Lung (tissue), 12 donors: Measurements from ENCODE around the gene PLCB2. TPM values are rescaled to one million over a fixed set of nuclear protein-coding genes. Genes with fewer than 3 reads are reported as not detected.

Source experiments
- ATAC-seq: fragments of 200-7000 bp; cut with Tn5 transposase; one replicate; pipeline ENCODE4 v1.9.1; 2020; ENCODE audit warnings: moderate number of reproducible peaks; ENCODE audit not compliant: insufficient read depth, low FRiP score
- DNase-seq, 3 donors: peaks; one replicate each; pipeline ENCODE4 v3.0.0-alpha.2; 2013 to 2017
- H3K27ac ChIP-seq, 2 donors: one replicate each; pipeline ENCODE4 v1.5.1; 2013; ENCODE audit warnings: mild to moderate bottlenecking in 2 of 2, moderate library complexity in 2 of 2, control low read depth in 1 of 2, inconsistent platforms in 1 of 2, low read depth in 1 of 2, low read length in 1 of 2
- H3K27me3 ChIP-seq, 3 donors: one replicate each; pipeline ENCODE4 v1.5.1; 2013; ENCODE audit warnings: low read length in 2 of 3; ENCODE audit not compliant: control insufficient read depth in 3 of 3, insufficient read depth in 3 of 3
- H3K36me3 ChIP-seq, 4 donors: one replicate each; pipeline ENCODE4 v1.5.1; 2013; ENCODE audit warnings: low read length in 4 of 4, mild to moderate bottlenecking in 1 of 4, moderate library complexity in 1 of 4; ENCODE audit not compliant: control insufficient read depth in 4 of 4, insufficient read depth in 4 of 4
- H3K4me1 ChIP-seq, 5 donors: one replicate each; pipeline ENCODE4 v1.5.1; 2013; ENCODE audit warnings: low read length in 5 of 5, mild to moderate bottlenecking in 2 of 5, moderate library complexity in 1 of 5; ENCODE audit not compliant: control insufficient read depth in 5 of 5, insufficient read depth in 5 of 5
- H3K4me3 ChIP-seq: one replicate; pipeline ENCODE4 v1.5.1; 2013; ENCODE audit warnings: mild to moderate bottlenecking, control low read depth, moderate library complexity
- H3K9ac ChIP-seq, 2 donors: one replicate each; pipeline ENCODE4 v1.5.1; 2013; ENCODE audit warnings: low read length in 2 of 2, control low read depth in 1 of 2; ENCODE audit not compliant: insufficient read depth in 1 of 2
- H3K9me3 ChIP-seq, 4 donors: one replicate each; pipeline ENCODE4 v1.5.1; 2013; ENCODE audit warnings: low read length in 3 of 4, mild to moderate bottlenecking in 1 of 4, moderate library complexity in 1 of 4; ENCODE audit not compliant: control insufficient read depth in 4 of 4, insufficient read depth in 3 of 4
- WGBS, 2 donors: extraction: QIAGEN DNeasy Blood & Tissue Kit; methylation state at CpG; one replicate each; pipeline ENCODE4 v1.1.7; 2013; 5-methylcytosine and 5-hydroxymethylcytosine counted together
- polyA plus RNA-seq, 2 donors: library from polyadenylated mRNA; stranded (reverse); fragments of 200-250 nt; gene quantifications; one replicate each; pipeline ENCODE4 v1.2.1, GENCODE V29; 2013
- total RNA-seq, 2 donors: library from RNA; depleted of rRNA in 1 of 2; stranded (reverse); fragments of >200 nt in 1 of 2; gene quantifications; one replicate each; pipeline ENCODE4 v1.2.1, GENCODE V29; 2014 to 2021
- TF ChIP-seq, protein P1 (sequence below): IDR thresholded peaks from 2 replicates; pipeline ENCODE4 v1.5.1; 2012; ENCODE audit warnings: mild to moderate bottlenecking; ENCODE audit errors: control extremely low read depth, extremely low read depth
- donor health status: control.
- donor health status: control.
- donor health status: Bipolar disorder and iron deficiency.
- donor health status: healthy.
- donor health status: DM: yes; HTN: yes; CAD: no.

PLCB2 gene
- total and polyA plus RNA-seq, 4 donors: 17.9 to 76.7 (median 51.2) TPM

DNA sequence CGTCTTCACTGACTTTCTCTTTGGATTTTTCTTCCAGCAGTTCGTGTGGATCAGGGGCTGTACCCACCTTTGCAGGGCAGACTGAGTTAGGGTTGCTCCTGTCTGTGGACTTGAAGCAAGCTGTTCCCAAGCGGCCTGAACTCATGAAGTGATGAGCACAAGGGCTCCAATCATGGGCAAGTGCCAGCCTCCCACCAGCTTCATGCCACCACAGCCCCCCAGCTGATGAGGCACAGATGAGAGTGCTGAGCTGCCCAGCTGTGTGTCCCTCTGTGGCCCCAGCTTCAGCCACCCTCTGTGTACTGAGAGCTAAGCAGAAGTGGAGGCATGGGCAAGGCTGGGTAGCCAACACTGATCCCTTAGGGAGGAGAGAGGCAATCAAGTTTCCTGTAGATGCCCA lies 3.3 kb upstream of the PLCB2 start:
- no peaks in the 10 kb centered on the region for H3K9me3 ChIP-seq
- TF ChIP-seq, protein P1, sequence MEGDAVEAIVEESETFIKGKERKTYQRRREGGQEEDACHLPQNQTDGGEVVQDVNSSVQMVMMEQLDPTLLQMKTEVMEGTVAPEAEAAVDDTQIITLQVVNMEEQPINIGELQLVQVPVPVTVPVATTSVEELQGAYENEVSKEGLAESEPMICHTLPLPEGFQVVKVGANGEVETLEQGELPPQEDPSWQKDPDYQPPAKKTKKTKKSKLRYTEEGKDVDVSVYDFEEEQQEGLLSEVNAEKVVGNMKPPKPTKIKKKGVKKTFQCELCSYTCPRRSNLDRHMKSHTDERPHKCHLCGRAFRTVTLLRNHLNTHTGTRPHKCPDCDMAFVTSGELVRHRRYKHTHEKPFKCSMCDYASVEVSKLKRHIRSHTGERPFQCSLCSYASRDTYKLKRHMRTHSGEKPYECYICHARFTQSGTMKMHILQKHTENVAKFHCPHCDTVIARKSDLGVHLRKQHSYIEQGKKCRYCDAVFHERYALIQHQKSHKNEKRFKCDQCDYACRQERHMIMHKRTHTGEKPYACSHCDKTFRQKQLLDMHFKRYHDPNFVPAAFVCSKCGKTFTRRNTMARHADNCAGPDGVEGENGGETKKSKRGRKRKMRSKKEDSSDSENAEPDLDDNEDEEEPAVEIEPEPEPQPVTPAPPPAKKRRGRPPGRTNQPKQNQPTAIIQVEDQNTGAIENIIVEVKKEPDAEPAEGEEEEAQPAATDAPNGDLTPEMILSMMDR: no peak
- H3K27ac ChIP-seq: no peak overlapping the region
- H3K9ac ChIP-seq: no peak overlapping the region
- ATAC-seq: no peak
- no peak overlapping the region for H3K4me3 ChIP-seq
- no peaks in the 10 kb centered on the region for H3K36me3 ChIP-seq
- H3K27me3 ChIP-seq: peaks cover 0 to 7% (median 0%) of the 10 kb centered on the region in 3 donors
- DNase-seq: no peak
- WGBS, 2 donors: 76 to 85% methylated on average over 3 of the region's 3 CpGs
- H3K4me1 ChIP-seq: peaks cover 0 to 11% (median 7%) of the 10 kb centered on the region in 5 donors

- ATAC-seq (no peak), DNase-seq (peak; percentile 51 to 68 (median 59))
- Histone ChIP-seq H3K9me3 (no peaks in the 10 kb centered on the region), H3K36me3 (no peaks in the 10 kb centered on the region), H3K9ac (no peak overlapping the region), H3K4me3 (no peak overlapping the region), H3K27me3 (peaks cover 0 to 7% (median 0%) of the 10 kb centered on the region in 3 donors), H3K27ac (no peak overlapping the region), H3K4me1 (peaks cover 0 to 11% (median 7%) of the 10 kb centered on the region in 5 donors)
- TF ChIP-seq, protein P1: peak; percentile 53
- WGBS, 2 donors: 18 to 29% methylated on average over 4 of the region's 4 CpGs
Observed at GRCh38 chr15:40310001-40310959, 2.5 kb upstream of the PLCB2 start.

DNA sequence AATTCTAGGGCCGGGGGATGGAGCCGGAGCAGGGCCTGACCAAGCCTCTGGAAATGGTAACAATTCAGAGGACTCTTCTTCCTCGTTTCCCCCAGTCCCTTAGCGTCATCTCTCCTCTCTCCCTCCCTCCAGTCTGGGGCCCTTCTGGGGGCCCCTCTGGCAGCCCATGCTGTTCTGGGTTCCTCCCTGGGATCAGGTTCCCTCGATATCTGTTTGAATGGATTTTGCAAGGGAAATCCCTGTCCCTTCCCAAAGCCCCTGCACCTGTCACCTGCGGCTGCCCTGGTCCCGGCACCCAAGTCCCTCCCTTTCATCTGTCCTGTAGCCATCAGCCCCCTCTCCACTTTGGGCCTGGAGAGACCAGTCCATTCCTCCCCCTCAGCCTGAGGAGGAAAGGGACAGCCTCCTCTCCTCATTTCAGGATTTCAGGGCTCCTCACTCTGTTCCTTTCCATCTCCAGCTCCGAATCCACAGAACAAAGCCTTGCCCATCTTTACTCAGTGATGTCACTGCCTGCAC lies 1.7 kb upstream of the PLCB2 start:
- Histone ChIP-seq H3K4me1 (peaks cover 0 to 11% (median 3%) of the 10 kb centered on the region in 5 donors), H3K27me3 (peaks cover 0 to 7% (median 0%) of the 10 kb centered on the region in 3 donors), H3K9me3 (no peaks in the 10 kb centered on the region), H3K27ac (no peak overlapping the region), H3K4me3 (no peak overlapping the region), H3K9ac (no peak overlapping the region), H3K36me3 (no peaks in the 10 kb centered on the region)
- WGBS, 2 donors: 38 to 68% methylated on average over 8 of the region's 8 CpGs
- ATAC-seq (no peak), DNase-seq (no peak)
- TF ChIP-seq, protein P1: no peak
